Left renal cortex interstitium (tissue), 4 donors: ENCODE measurements around the gene SEL1L. TPM values are rescaled to one million over a fixed set of nuclear protein-coding genes. Genes with fewer than 3 reads are reported as not detected.

Experiments
- polyA plus RNA-seq, 4 donors: library from polyadenylated mRNA; unstranded; fragments of 120-200 nt; gene quantifications; one replicate each; pipeline ENCODE4 v1.2.1, GENCODE V29; 2013; ENCODE audit not compliant: insufficient read length in 4 of 4

SEL1L gene
- polyA plus RNA-seq, 4 donors = 66.7 to 84.4 (median 76.6) TPM

Other genes starting within 250 kb of the SEL1L start
- gene STON2, start 133.5 kb downstream of the SEL1L start, polyA plus RNA-seq = 10 to 100 TPM; 33.3 to 63.4 (median 42.2) TPM